Rectal smooth muscle tissue (tissue), 1 donor: ENCODE results near the gene AVPR1A.

Experiments
- H3K27ac ChIP-seq: one replicate; pipeline ENCODE4 v1.7.0; 2013; ENCODE audit warnings: low read depth, low read length, inconsistent platforms
- H3K27me3 ChIP-seq: one replicate; pipeline ENCODE4 v1.7.0; 2013; ENCODE audit warnings: low read length; ENCODE audit not compliant: control insufficient read depth, insufficient read depth
- H3K36me3 ChIP-seq: one replicate; pipeline ENCODE4 v1.7.0; 2013; ENCODE audit warnings: low read length; ENCODE audit not compliant: control insufficient read depth, insufficient read depth
- H3K4me1 ChIP-seq: one replicate; pipeline ENCODE4 v1.7.0; 2013; ENCODE audit warnings: low read length; ENCODE audit not compliant: control insufficient read depth, insufficient read depth
- H3K4me3 ChIP-seq: one replicate; pipeline ENCODE4 v1.7.0; 2013; ENCODE audit warnings: low read length
- H3K9ac ChIP-seq: one replicate; pipeline ENCODE4 v1.7.0; 2013; ENCODE audit warnings: low read length

Gene AVPR1A

GRCh38 chr12:63144556-63144955, 6.4 kb downstream of the AVPR1A start:
- no peak overlapping the region for H3K27ac ChIP-seq
- H3K9ac ChIP-seq = no peak overlapping the region
- H3K4me3 ChIP-seq = no peak overlapping the region
- no peaks in the 10 kb centered on the region for H3K27me3 ChIP-seq
- H3K4me1 ChIP-seq = no peaks in the 10 kb centered on the region
- H3K36me3 ChIP-seq = no peaks in the 10 kb centered on the region

- no peaks in the 10 kb centered on the region for H3K36me3 ChIP-seq
- no peak overlapping the region for H3K27ac ChIP-seq
- H3K27me3 ChIP-seq = no peaks in the 10 kb centered on the region
- H3K4me1 ChIP-seq = no peaks in the 10 kb centered on the region
- no peak overlapping the region for H3K4me3 ChIP-seq
- H3K9ac ChIP-seq = no peak overlapping the region
Observed at GRCh38 chr12:63138488-63138887, 12.5 kb downstream of the AVPR1A start.

- Histone ChIP-seq H3K36me3 (no peaks in the 10 kb centered on the region), H3K9ac (no peak overlapping the region), H3K4me3 (no peak overlapping the region), H3K27ac (no peak overlapping the region), H3K27me3 (no peaks in the 10 kb centered on the region), H3K4me1 (no peaks in the 10 kb centered on the region)
Observed at GRCh38 chr12:63133981-63134380, 17.0 kb downstream of the AVPR1A start.

- no peaks in the 10 kb centered on the region for H3K27me3 ChIP-seq
- H3K4me3 ChIP-seq = no peak overlapping the region
- H3K9ac ChIP-seq = no peak overlapping the region
- no peaks in the 10 kb centered on the region for H3K4me1 ChIP-seq
- no peak overlapping the region for H3K27ac ChIP-seq
- H3K36me3 ChIP-seq = no peaks in the 10 kb centered on the region
Observed at GRCh38 chr12:63132201-63132600, 18.8 kb downstream of the AVPR1A start.

GRCh38 chr12:63129927-63130326, 21.1 kb downstream of the AVPR1A start:
- Histone ChIP-seq H3K36me3 (no peaks in the 10 kb centered on the region), H3K27ac (no peak overlapping the region), H3K27me3 (no peaks in the 10 kb centered on the region), H3K9ac (no peak overlapping the region), H3K4me1 (no peaks in the 10 kb centered on the region), H3K4me3 (no peak overlapping the region)

- Histone ChIP-seq H3K36me3 (no peaks in the 10 kb centered on the region), H3K27ac (no peak overlapping the region), H3K4me1 (no peaks in the 10 kb centered on the region), H3K27me3 (no peaks in the 10 kb centered on the region), H3K4me3 (no peak overlapping the region), H3K9ac (no peak overlapping the region)
Observed at GRCh38 chr12:63124778-63125177, 26.2 kb downstream of the AVPR1A start.

GRCh38 chr12:63103494-63104131, 47.4 kb downstream of the AVPR1A start:
- Histone ChIP-seq H3K4me1 (no peaks in the 10 kb centered on the region), H3K9ac (no peak overlapping the region), H3K27me3 (no peaks in the 10 kb centered on the region), H3K4me3 (no peak overlapping the region), H3K36me3 (no peaks in the 10 kb centered on the region), H3K27ac (no peak overlapping the region)

- Histone ChIP-seq H3K27ac (no peak overlapping the region), H3K4me3 (no peak overlapping the region), H3K36me3 (no peaks in the 10 kb centered on the region), H3K27me3 (no peaks in the 10 kb centered on the region), H3K9ac (no peak overlapping the region), H3K4me1 (no peaks in the 10 kb centered on the region)
Observed at GRCh38 chr12:63101920-63102319, 49.1 kb downstream of the AVPR1A start.

GRCh38 chr12:63098851-63099250, 52.1 kb downstream of the AVPR1A start:
- Histone ChIP-seq H3K27me3 (no peaks in the 10 kb centered on the region), H3K36me3 (no peaks in the 10 kb centered on the region), H3K4me1 (no peaks in the 10 kb centered on the region), H3K4me3 (no peak overlapping the region), H3K9ac (no peak overlapping the region), H3K27ac (no peak overlapping the region)

GRCh38 chr12:63095369-63095980, 55.5 kb downstream of the AVPR1A start:
- Histone ChIP-seq H3K4me3 (no peak overlapping the region), H3K27ac (no peak overlapping the region), H3K36me3 (no peaks in the 10 kb centered on the region), H3K4me1 (no peaks in the 10 kb centered on the region), H3K27me3 (no peaks in the 10 kb centered on the region), H3K9ac (no peak overlapping the region)

GRCh38 chr12:63093711-63094110, 57.3 kb downstream of the AVPR1A start:
- H3K4me1 ChIP-seq = no peaks in the 10 kb centered on the region
- H3K27ac ChIP-seq = no peak overlapping the region
- no peaks in the 10 kb centered on the region for H3K27me3 ChIP-seq
- no peak overlapping the region for H3K9ac ChIP-seq
- no peak overlapping the region for H3K4me3 ChIP-seq
- H3K36me3 ChIP-seq = no peaks in the 10 kb centered on the region

GRCh38 chr12:63093084-63093483, 57.9 kb downstream of the AVPR1A start:
- no peak overlapping the region for H3K4me3 ChIP-seq
- H3K4me1 ChIP-seq = no peaks in the 10 kb centered on the region
- no peak overlapping the region for H3K9ac ChIP-seq
- no peak overlapping the region for H3K27ac ChIP-seq
- no peaks in the 10 kb centered on the region for H3K36me3 ChIP-seq
- no peaks in the 10 kb centered on the region for H3K27me3 ChIP-seq
